ENCODE measurements around the gene FARSB. TPM values are rescaled to one million over a fixed set of nuclear protein-coding genes. Genes with fewer than 3 reads are reported as not detected.
A peak's percentile ranks its signal among the peaks of the same experiment; 100 is the strongest.

Gene FARSB
- total and polyA plus RNA-seq, 2 donors (not counting 3 experiments of a cell fraction or from before 2014, with no cell fraction given) = 12.7 to 29.4 TPM

- Histone ChIP-seq H3K9me1 (replicated peaks; ENCODE audit: control insufficient read depth, extremely low read depth, insufficient read depth, low read length) (no peaks in the 10 kb centered on the region), H3K9ac (replicated peaks; ENCODE audit: extremely low read depth, insufficient read depth, low read length) (no peak overlapping the region), H3K9me3 (replicated peaks; ENCODE audit: control insufficient read depth, insufficient read depth, low read length) (no peaks in the 10 kb centered on the region), H3K27ac (ENCODE audit: insufficient read depth, low read depth, low read length) (no peak overlapping the region), H4K20me1 (replicated peaks; ENCODE audit: control insufficient read depth, extremely low read depth, insufficient read depth, low read length) (no peaks in the 10 kb centered on the region), H3K4me2 (ENCODE audit: insufficient read depth, low read length) (no peak overlapping the region), H2AFZ (ENCODE audit: low read depth, low read length) (no peak overlapping the region), H3K27me3 (ENCODE audit: control insufficient read depth in 2 of 2, insufficient read depth in 2 of 2, low read length in 2 of 2) (no peaks in the 10 kb centered on the region), H3K4me1 (ENCODE audit: control insufficient read depth, extremely low read depth, insufficient read depth, low read length) (peaks cover 7% of the 10 kb centered on the region), H3K36me3 (ENCODE audit: control insufficient read depth in 2 of 2, extremely low read depth in 1 of 2, insufficient read depth in 2 of 2, low read length in 2 of 2) (no peaks in the 10 kb centered on the region), H3K4me3 (replicated peaks in 1 of 3; ENCODE audit: insufficient read depth in 1 of 3, low read depth in 1 of 3, low read length in 3 of 3) (no peak overlapping the region), H3K79me2 (ENCODE audit: control insufficient read depth, insufficient read depth, low read length) (no peaks in the 10 kb centered on the region)
- no peak for FAIRE-seq
- DNase-seq (ENCODE audit: low read depth, low spot score) = no peak
- ChIA-PET POLR2A (no interaction called here), CTCF (interaction anchor here (1.1 to 4.7 kb wide), 4 partner anchors 10 to 250 kb away, joined by 4 to 23 read pairs (median 6); no protein-coding TSS in a partner anchor)
- intact Hi-C loops (cut with micrococcal nuclease) = no loop called here
- BruUV-seq (replicated peaks) = no TSS peak
- TF ChIP-seq FOS (IDR thresholded peaks at IDR 0.05; ENCODE audit: borderline replicate concordance, insufficient read depth, low read length) = no peak
- TF ChIP-seq GATA2 (IDR thresholded peaks at IDR 0.05; ENCODE audit: insufficient read depth, insufficient read length, low read depth, low read length) = no peak
- TF ChIP-seq EZH2 (IDR thresholded peaks at IDR 0.05; ENCODE audit: borderline replicate concordance, low read depth, low read length, severe bottlenecking) = no peak
- dilution Hi-C loops (cut with MboI; ENCODE audit: extremely low pct_ligation_motif_present, low sequenced_read_pairs) = no loop called here
Observed at GRCh38 chr2:222688917-222689316, 33.0 kb upstream of the FARSB start.

GRCh38 chr2:222686086-222686750, 30.3 kb upstream of the FARSB start:
- peaks cover 7% of the 10 kb centered on the region for H3K4me1 ChIP-seq (ENCODE audit: control insufficient read depth, extremely low read depth, insufficient read depth, low read length)
- ChIA-PET POLR2A (no interaction called here), CTCF (interaction anchor here (0.8 to 4.7 kb wide), 5 partner anchors 9 to 252 kb away, joined by 3 to 23 read pairs (median 4); no protein-coding TSS in a partner anchor)
- H3K79me2 ChIP-seq (ENCODE audit: control insufficient read depth, insufficient read depth, low read length) = no peaks in the 10 kb centered on the region
- H3K4me3 ChIP-seq (replicated peaks in 1 of 3; ENCODE audit: insufficient read depth in 1 of 3, low read depth in 1 of 3, low read length in 3 of 3) = no peak overlapping the region
- H3K4me2 ChIP-seq (ENCODE audit: insufficient read depth, low read length) = peak overlapping the region; percentile 18
- dilution Hi-C loops (cut with MboI; ENCODE audit: extremely low pct_ligation_motif_present, low sequenced_read_pairs) (no loop called here), intact Hi-C loops (cut with micrococcal nuclease) (no loop called here)
- no peaks in the 10 kb centered on the region for H4K20me1 ChIP-seq (replicated peaks; ENCODE audit: control insufficient read depth, extremely low read depth, insufficient read depth, low read length)
- no peak overlapping the region for H3K27ac ChIP-seq (ENCODE audit: insufficient read depth, low read depth, low read length)
- TF ChIP-seq POLR2AphosphoS5 (IDR thresholded peaks at IDR 0.05; ENCODE audit: insufficient read depth, low read depth, low read length) (no peak), GATA2 (IDR thresholded peaks at IDR 0.05; ENCODE audit: insufficient read depth, insufficient read length, low read depth, low read length) (peak; percentile 44)
- H3K36me3 ChIP-seq (ENCODE audit: control insufficient read depth in 2 of 2, extremely low read depth in 1 of 2, insufficient read depth in 2 of 2, low read length in 2 of 2) = no peaks in the 10 kb centered on the region
- no peaks in the 10 kb centered on the region for H3K9me1 ChIP-seq (replicated peaks; ENCODE audit: control insufficient read depth, extremely low read depth, insufficient read depth, low read length)
- no peaks in the 10 kb centered on the region for H3K9me3 ChIP-seq (replicated peaks; ENCODE audit: control insufficient read depth, insufficient read depth, low read length)
- H3K9ac ChIP-seq (replicated peaks; ENCODE audit: extremely low read depth, insufficient read depth, low read length) = no peak overlapping the region
- FAIRE-seq (peak; percentile 65), DNase-seq (ENCODE audit: low read depth, low spot score) (peak; percentile 53)
- peaks cover 4 to 11% of the 10 kb centered on the region in 2 experiments for H3K27me3 ChIP-seq (ENCODE audit: control insufficient read depth in 2 of 2, insufficient read depth in 2 of 2, low read length in 2 of 2)
- no TSS peak for BruUV-seq (replicated peaks)
- no peak overlapping the region for H2AFZ ChIP-seq (ENCODE audit: low read depth, low read length)

Measured in endothelial cell of umbilical vein (primary cell).